GM18909 (cell line): ENCODE results near the gene OTOP2.

Experiments used
- ATAC-seq: cut with Tn5 transposase; IDR thresholded peaks from one replicate; pipeline ENCODE4 v1.9.1; 2021; ENCODE audit warnings: mild to moderate bottlenecking; ENCODE audit not compliant: unreplicated experiment, poor library complexity

OTOP2 gene, protein sequence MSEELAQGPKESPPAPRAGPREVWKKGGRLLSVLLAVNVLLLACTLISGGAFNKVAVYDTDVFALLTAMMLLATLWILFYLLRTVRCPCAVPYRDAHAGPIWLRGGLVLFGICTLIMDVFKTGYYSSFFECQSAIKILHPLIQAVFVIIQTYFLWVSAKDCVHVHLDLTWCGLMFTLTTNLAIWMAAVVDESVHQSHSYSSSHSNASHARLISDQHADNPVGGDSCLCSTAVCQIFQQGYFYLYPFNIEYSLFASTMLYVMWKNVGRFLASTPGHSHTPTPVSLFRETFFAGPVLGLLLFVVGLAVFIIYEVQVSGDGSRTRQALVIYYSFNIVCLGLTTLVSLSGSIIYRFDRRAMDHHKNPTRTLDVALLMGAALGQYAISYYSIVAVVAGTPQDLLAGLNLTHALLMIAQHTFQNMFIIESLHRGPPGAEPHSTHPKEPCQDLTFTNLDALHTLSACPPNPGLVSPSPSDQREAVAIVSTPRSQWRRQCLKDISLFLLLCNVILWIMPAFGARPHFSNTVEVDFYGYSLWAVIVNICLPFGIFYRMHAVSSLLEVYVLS

DNA sequence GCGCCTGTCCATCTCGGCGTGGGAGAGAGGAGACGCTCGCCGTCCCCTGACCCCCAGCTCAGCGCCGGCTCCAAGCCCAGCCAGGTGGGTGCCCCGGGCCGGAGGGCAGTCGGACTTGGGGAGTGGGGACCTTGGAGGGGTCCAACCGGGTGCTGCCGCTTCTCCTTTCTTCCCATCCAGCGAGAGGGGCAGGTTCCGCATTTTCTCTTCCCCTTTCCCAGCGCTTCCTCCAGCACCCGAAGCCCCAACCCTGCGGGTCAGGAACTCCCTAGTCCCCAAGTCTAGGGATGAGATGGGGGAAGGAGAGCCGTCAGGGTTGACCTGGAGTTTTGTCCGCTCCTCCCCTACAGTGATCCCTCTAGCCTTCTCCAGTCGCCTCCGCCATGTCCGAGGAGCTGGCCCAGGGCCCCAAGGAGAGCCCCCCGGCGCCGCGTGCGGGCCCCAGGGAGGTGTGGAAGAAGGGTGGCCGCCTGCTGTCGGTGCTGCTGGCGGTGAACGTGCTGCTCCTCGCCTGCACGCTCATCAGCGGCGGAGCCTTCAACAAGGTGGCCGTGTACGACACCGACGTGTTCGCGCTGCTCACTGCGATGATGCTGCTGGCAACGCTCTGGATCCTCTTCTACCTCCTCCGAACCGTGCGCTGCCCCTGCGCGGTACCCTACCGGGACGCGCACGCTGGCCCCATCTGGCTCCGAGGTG is at the start of gene OTOP2:
Gene OTOP2, plus strand, starts transcription at position 24 of the 699 bp plus-strand sequence. Its CDS starts 360 bp downstream, at position 384.
- ATAC-seq, result no peak

DNA sequence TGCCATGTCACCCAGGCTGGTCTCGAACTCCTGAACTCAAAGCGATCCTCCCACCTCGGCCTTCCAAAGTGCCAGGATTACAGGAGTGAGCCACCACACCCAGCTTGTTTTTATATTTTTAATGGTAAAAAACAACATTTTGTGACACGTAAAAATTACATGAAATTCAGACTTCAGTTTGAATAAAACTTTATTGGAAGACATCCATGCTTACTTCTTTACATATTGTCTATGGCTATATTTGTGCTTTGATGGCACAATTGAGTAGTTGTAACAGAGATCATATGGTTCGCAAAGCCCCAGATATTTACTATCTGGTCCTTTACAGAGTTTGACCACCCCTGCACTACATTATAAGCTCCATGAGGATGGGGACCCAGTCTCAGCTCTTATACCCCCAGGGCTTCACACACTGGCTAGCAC is 49.4 kb upstream of the OTOP2 start:
- ATAC-seq, result no peak

DNA sequence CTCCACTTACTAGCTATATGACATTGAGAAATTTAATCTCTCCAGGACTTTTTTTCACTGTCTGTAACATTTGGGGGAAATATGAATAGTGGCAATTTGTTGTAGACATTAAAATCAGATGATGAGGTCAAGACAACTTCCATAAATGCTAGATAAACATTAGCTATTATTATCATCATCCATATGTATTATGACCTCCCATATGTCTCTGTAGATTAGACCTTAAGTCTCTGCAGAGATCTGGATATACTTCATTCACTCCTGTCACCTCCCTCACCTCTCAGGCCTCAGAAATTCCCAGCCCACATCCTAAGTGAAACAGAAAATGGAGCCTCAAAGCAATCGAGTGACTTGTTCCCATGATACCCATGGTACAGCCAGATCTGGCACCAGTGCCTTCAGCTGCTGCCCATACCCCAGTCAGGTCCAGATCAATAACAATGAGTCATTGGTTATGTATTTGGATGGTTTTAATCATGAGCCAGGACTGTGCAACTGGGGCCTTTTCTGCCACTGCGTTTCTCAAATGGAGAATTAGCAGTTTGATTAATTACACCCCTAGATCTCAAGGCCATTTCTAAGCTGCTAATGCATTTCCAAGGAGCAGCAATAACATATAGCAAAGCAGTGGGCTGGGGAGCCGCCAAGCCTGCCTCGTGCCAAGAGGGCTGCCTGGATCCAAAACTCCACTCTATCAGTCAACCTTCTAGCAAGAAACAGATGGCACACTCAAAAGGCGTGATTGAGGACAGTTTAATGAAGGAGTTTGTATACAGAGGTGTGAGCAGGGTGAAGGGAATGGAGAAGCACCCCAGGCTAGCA is 48.7 kb upstream of the OTOP2 start:
- no peak for ATAC-seq

DNA sequence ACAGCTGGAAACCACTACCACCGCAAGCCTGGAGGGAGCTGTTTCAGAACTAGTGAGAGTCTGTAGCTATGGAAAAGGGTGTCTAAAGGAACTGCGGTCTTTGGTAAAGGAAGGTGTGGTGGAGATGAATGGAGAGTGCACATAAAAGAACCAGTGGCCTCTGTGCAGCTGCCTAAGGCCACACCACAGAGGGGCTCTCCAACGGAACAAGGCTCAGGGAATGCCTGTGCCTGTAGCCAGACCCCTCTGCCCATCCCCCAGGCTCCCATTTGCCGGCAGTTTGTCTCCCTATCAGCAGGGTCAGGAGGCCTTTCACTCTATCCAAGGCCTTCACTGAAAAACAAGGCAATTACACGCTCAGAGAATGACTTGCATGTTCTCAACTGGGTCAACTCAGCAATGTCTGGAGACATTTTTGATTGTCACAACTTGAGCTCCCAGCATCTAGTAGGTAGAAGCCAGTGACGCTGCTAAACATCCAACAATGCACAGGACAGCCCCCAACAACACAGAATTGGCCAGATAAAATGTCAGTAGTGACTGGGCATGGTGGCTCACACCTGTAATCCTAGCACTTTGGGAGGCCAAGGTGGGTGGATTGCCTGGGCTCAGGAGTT is 48.0 kb upstream of the OTOP2 start:
- no peak for ATAC-seq

DNA sequence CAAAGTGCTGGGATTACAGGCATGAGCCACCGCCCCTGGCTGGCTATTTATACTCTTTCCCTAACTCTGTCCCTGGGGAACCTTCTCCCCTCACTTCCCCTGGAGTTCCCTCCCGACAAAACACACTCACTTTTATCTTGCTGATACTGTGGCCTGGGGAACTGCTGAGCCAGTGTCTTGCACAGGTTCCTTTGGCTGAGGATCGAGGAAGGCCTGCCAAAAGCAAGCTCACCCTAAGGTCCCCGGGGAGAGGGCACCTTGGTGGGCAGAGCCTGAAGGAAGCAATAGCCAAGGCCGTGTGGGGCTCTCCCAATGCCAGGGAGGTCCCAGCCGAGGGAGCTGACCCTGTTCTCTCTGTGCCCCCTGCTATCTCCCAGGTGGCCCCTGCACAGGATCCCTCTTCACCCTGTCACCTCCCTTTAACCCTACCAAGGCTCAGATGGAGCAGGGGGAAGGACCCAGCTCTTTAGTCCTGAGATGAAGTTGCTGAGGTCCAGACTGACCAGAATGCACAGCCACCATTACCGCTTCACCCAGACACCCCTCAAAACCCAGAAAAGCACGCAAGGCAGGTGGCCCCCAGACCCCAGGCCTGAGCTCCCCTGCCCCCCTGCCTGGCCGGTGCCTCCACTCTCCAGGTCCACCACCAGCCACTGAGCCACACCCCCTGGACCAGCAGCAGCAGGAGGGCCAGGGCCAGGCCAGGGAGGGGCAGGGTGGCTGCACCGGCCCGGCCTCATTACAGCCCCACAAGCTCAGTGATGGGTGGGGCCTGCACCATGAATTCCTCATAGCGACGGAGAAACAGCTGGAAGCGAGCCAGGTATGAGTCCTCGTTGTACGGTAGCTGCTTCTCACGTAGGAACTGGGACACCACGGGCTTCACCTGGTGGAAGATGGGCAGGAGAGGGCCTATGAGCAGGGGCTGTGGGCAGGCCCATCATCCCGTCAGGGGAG is 46.2 kb upstream of the OTOP2 start:
- no peak for ATAC-seq

DNA sequence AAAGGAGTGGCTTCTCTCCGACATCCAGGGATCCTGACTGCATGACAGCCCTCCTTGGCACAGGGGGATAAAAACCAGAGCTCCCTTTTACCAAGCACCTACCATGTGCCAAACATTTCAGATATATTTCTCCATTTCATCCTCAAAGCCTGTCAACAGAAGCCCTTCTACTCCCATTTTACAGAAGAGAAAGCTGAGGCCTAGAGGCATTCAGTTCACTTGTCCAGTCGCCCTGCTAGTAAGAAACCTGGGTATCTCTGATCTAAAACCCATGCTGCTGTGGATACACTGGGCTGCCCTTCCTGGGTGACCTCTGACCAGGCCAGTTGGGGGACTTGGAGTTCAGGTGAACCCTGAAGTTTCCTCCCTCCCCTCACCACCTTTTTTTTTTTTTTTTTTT is 45.4 kb upstream of the OTOP2 start:
- ATAC-seq, result no peak

DNA sequence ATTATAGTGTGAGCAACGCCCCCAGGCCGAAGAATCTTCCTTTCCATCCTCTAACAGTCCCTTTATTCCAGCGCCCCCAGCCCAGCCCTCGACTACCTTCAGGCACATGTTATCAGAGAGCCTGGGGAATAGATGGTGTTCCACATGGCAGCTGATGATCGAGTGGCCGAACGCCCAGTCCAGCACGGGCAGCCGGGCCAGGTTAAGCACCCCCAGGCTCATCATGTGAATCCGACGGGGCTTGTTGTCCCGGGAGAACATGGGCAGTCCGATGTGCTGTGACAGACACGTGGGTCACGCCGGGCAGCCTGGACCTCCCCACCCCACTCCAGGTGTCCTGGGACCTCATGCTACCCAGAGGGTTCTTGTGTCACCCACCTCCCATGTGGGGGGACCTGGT is 44.8 kb upstream of the OTOP2 start:
- ATAC-seq, result no peak

DNA sequence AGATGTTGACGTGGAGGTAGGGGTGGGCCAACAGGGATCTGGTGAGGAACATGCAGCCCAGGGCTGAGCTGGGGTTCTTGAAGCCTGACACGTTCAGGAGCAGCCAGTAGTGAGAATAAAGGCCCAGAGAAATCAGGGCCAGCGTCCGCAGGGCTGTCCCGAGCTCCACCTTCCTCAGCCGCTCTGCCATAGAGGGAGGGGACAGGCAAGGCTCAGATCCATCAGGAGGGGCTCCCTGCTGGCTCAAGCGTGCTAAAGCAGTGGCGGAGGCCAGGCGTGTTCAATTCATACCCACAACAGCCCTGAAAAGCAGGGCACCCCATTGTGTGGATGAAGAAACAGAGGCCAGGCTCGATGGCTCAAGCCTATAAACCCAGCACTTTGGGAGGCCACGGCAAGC is 43.0 kb upstream of the OTOP2 start:
- no peak for ATAC-seq

DNA sequence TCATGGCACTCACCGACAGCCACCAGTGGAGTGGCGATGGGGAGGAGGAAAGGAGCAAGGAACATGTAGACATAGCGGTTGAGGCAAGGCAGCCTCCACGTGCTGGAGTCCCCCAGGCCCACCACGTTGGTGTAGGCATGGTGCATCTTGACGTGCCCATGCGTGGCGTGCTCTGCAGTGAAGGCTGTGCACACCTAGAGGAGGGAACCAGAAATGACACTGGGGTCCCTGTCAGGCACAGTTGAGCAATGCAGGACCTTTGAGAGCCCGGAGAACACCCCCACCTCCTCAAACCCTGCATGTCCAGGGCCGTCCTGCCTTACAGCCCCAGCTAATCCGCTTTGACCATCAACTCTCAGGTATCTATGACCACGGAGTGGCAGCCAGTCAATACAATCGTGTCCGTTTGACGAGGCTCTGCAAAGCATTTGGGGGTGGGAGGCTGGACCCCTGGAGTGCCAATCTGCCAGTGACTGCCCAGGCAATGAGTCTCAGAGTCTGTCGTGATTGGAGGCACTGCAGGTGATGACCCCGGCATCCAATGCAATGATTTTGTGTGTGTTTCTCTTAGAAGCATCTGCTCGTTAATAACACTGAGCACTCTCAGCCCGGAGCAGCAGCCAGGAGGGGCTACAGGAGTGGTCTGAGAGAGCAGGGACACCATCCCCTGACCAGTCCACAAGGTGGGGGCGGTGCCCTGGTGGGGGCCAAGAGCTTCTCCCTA is 41.4 kb upstream of the OTOP2 start:
- ATAC-seq, result no peak

DNA sequence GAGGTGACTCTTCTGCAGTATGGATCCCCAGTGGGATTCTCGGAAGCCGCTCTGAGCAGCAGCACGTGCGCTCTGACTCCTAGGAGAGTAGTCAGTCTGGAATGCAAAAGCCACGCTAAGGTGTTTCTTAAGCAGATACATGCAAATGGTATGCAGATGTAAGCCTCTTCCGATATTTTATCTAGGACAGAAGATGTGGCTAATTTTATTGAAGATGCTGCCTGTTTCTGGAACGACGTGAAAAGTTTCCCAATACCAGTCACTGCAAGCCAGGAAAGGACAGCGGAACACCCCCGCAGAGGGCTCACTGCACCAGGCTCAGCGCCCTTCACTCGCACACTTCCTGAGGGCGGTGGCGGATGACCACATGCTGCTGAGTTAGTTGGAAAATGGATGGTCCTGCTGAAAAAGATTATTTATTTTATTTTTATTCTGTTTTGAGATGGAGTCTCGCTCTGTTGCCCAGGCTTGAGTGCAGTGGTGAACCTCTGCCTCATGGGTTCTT is 40.8 kb upstream of the OTOP2 start:
- ATAC-seq, result no peak

DNA sequence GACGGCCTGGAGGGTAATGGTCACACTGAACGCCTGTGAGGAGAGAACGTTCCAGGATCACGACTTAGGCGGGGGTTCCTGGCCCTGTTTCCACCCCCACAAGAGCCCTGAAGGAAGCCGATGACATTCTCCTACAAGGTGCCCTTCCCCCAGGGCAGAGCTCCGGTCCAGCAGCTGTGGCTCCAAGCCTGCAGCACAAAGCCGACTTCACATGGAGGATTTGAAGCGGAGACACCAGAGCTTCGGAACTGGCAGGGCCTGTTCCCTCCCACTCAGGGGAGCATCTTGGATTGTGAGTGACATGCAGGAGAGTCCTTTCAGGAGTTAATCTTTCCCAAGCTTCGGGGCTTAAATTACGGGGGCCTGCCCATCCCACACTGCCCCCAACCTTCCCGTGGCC is 35.6 kb upstream of the OTOP2 start:
- ATAC-seq, result no peak

DNA sequence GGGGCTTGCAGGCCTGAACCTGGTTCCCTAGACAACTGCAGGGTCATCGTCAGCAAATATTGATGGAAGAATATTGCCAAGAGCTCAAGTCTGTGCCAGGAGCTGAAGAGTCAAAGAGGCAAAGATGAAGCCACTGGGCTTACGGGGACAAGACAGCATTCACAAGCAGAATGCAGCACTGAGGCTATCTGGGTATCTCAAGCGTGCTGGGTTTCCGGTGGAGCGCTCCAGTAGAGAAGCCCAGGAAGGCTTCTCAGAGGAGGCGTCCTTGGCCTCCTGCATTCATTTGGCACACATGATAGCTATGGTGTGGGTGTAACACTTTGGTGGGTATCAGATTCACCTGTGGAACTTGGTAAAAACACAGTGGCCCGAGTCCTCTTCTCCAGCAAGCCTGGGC is 33.5 kb upstream of the OTOP2 start:
- no peak for ATAC-seq

DNA sequence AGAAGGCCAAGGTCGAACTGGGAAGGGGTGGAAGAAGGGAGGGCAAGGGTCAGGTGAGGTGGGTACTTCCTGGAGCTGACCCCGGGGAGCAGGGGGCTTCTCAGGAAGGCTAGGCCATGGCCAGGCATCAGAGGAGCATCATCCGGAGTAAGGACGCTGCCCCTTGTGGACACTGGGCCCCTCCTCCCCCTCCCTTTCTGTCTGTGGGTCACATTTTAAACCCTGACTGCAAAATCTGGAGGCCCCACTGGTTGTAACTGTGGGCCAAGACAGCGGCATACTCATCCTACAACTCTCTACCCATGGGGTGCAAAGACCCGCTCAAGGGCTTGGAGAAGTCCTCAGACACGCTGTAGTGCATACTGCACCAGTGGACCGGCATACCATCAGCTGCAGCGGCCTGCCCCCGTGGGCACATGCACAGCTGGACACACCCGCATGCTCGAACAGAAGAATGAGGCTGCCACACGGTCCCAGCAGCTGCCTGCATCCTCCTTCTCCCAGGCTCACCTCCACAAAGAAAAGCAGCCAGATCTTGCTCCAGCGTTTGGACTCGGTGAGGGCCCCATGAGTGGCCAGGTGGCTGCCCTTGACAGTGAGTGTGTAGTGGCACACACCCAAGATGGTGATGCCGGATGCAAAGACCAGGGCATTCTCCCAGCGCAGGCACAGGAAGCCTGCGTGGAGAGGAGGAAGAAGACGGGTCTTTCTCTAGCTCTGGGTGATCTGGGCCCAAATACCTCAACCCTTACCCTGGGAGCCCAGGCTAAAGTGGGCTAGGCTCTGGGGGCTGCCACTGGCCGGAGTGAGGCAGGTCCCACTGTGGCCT is 31.8 kb upstream of the OTOP2 start:
- no peak for ATAC-seq

DNA sequence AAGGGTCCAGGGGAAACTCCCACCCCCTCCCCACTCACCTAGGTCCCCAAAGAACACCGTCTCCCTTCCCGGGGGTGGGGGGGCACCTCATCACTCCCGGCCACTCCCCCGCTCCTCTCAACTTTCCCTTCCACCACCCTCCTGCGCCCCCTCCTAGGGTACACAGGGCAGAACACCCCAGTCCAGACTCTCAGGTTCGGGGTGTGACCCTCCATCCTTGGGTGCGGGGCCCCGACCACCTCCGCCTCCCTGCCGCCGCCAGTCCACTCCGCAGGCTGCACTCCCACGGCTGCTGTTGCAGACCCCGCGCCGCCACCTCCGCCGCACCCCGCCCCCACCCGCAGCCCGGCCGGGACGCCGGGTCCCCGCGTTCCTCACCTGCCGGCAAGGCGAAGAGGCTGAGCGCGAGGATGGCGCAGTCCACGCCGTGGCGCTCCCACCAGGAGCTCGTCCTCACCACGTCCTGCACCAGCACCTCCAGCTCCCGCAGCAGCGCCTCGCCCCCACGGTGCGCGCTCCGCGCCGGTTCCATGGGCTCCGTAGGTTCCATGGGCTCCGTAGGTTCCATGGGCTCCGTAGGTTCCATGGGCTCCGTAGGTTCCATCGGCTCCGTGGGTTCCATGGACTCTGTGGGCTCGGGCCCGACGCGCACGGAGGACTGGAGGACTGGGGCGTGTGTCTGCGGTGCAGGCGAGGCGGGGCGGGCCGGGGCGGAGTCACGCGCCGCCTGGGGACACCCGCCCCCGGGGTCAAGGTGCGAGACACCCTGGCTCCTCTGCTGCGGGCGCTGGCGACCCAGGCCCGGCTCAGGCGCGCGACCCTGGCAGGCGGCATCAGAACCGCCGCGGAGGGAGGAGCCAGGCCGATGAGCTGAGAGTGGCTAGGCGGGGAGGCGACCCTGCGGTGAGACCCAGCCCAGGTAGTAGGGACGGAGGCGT is 30.8 kb upstream of the OTOP2 start, which contains the start of gene FADS6:
Gene FADS6, minus strand, starts transcription at position 660 of the 938 bp plus-strand sequence. Its CDS starts 38 bp downstream, at position 622.
- ATAC-seq, result no peak

DNA sequence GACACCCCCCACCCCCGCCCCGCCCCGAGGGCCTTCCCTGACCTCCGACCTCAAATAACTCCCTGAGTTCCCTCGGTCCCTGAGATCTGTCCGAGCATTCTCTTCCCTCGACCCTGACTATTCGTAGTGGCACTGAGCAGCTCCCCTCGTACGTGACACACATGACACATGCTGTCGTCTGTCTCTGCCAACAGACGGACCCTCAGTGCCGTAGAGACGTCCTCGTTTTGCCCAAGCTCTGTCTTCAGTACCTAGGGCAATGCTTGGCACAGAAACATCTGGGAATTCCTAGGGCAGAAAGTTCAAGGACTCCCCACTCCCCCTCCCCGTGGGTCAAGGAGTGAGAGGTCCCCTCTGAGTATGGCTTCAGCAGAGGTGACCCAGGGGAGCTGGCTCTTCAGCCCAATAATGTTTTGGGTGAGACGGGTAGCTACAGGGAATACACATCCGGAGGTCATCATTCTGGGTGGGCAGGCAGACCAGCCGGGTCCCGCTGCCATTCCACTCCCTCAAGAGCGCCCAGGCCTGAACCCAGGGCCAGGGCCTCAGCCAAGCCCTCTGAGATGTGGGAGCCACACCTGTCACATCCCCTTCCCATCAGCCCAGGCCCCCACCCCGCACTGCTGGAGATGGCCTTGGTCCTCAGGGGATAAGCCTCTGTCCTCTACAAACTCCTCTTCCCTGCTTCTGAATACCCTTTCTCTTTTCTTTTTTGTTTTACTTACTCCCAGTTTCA is 30.0 kb upstream of the OTOP2 start:
- no peak for ATAC-seq
